ENCODE results near the gene ARSB. TPM values are rescaled to one million over a fixed set of nuclear protein-coding genes. Genes with fewer than 3 reads are reported as not detected.

ARSB gene
- 9.9 and 11.7 TPM in 2 replicates for total RNA-seq (2014; rRNA removed; shearing (Covaris generic))
- 10.7 and 12.3 TPM in 2 replicates for polyA plus RNA-seq (2015; cell fraction: cytosol; rRNA removed)
- polyA plus RNA-seq (2015; cell fraction: nucleus; rRNA removed): 6.4 and 7.3 TPM in 2 replicates

- peak; percentile 37 for DNase-seq (ENCODE audit: low read depth)
Measured at GRCh38 chr5:78985116-78985724, at the start of gene ARSB. TSS of gene ARSB (minus strand) at chr5:78985310. CDS start at chr5:78985248, 62 bp downstream.

GRCh38 chr5:79032782-79033181 is 47.7 kb upstream of the ARSB start:
- no peak for DNase-seq (ENCODE audit: low read depth)

- DNase-seq (ENCODE audit: low read depth): no peak
Measured at GRCh38 chr5:79032031-79032695, 47.1 kb upstream of the ARSB start.

GRCh38 chr5:79031485-79031867 is 46.4 kb upstream of the ARSB start:
- DNase-seq (ENCODE audit: low read depth): no peak

GRCh38 chr5:79030663-79031484 is 45.8 kb upstream of the ARSB start:
- no peak for DNase-seq (ENCODE audit: low read depth)

- DNase-seq (ENCODE audit: low read depth): peak; percentile 52
Measured at GRCh38 chr5:79025054-79025472, 40.0 kb upstream of the ARSB start.

- DNase-seq (ENCODE audit: low read depth): no peak
Measured at GRCh38 chr5:79023947-79024346, 38.8 kb upstream of the ARSB start.

- DNase-seq (ENCODE audit: low read depth): no peak
Measured at GRCh38 chr5:79023348-79023747, 38.2 kb upstream of the ARSB start.

GRCh38 chr5:79022771-79023170 is 37.7 kb upstream of the ARSB start:
- no peak for DNase-seq (ENCODE audit: low read depth)

- no peak for DNase-seq (ENCODE audit: low read depth)
Measured at GRCh38 chr5:79021753-79022152, 36.6 kb upstream of the ARSB start.

GRCh38 chr5:79020861-79021561 is 35.9 kb upstream of the ARSB start:
- DNase-seq (ENCODE audit: low read depth): peak; percentile 55

GRCh38 chr5:79014631-79015030 is 29.5 kb upstream of the ARSB start:
- DNase-seq (ENCODE audit: low read depth): no peak

GRCh38 chr5:79011869-79012268 is 26.8 kb upstream of the ARSB start:
- no peak for DNase-seq (ENCODE audit: low read depth)

- DNase-seq (ENCODE audit: low read depth): no peak
Measured at GRCh38 chr5:79011219-79011836, 26.2 kb upstream of the ARSB start.

- DNase-seq (ENCODE audit: low read depth): no peak
Measured at GRCh38 chr5:79008362-79008761, 23.3 kb upstream of the ARSB start.

GRCh38 chr5:79007872-79008271 is 22.8 kb upstream of the ARSB start:
- no peak for DNase-seq (ENCODE audit: low read depth)

- no peak for DNase-seq (ENCODE audit: low read depth)
Measured at GRCh38 chr5:79005936-79006631, 21.0 kb upstream of the ARSB start.

GRCh38 chr5:79005151-79005550 is 20.0 kb upstream of the ARSB start:
- no peak for DNase-seq (ENCODE audit: low read depth)

- no peak for DNase-seq (ENCODE audit: low read depth)
Measured at GRCh38 chr5:79002374-79002773, 17.3 kb upstream of the ARSB start.

- peak; percentile 27 for DNase-seq (ENCODE audit: low read depth)
Measured at GRCh38 chr5:79001471-79001870, 16.4 kb upstream of the ARSB start.
